Heart left ventricle (tissue), 13 donors: ENCODE data around the gene MYBPC1.

ENCODE experiments used
- CTCF ChIP-seq, 12 donors: fragments of 200-600 bp; sonication (generic) in 4 of 12; IDR thresholded peaks; one replicate each; pipeline versions ENCODE4 v1.5.0 to v1.8.0; 2018 to 2022; ENCODE audit warnings: antibody characterized with exemption in 12 of 12, mild to moderate bottlenecking in 5 of 12
- POLR2A ChIP-seq, 2 donors: fragments of 450-650 bp; IDR thresholded peaks; one replicate each; pipeline ENCODE4 v1.6.1; 2017; ENCODE audit warnings: antibody characterized with exemption in 2 of 2, mild to moderate bottlenecking in 2 of 2, moderate library complexity in 2 of 2
- donor health status: ischemic (EF 13 %, LVEDD 7.1; RV severe dilation, severe dysfunction).
- donor health status: DM: no; HTN: yes; CAD: no.
- donor health status: DM: no; HTN: no; CAD: no.
- donor health status: ischemic (EF 25% LVEDD 6.9; RV normal size, moderate dysfunction).
- donor health status: ischemic (EF 25% LVEDD 5.7; RV mildly dilated, moderate dysfunction).
- donor health status: ischemic (EF 35%, LVEDD 5.7; RV mildly dilated, moderate dysfunction).
- donor health status: nonischemic (EF 11% LVEDD 7.7; RV severe dilation, severe dysfunction).
- donor health status: DM: yes; HTN: yes; CAD: no.
- donor health status: PGD.
- donor health status: ischemic (EF 29% LVEDD 5.4; RV normal size, mild dysfunction).
- donor health status: nonischemic (EF 23%, LVEDD 6.1; RV moderate dilation, normal function).

- TF ChIP-seq CTCF (IDR thresholded peaks at IDR 0.05) (no peak), POLR2A (IDR thresholded peaks at IDR 0.05) (no peak)
These were observed 21.3 kb downstream of the MYBPC1 start for GRCh38 chr12:101616027-101616494.
